Common myeloid progenitor, CD34-positive (primary cell): Measurements from ENCODE around the gene PTRH1.
A peak's percentile ranks its signal among the peaks of the same experiment; 100 is the strongest.

ENCODE experiments used
- CTCF ChIA-PET: fragments of 350-600 bp; sonication (Branson Sonifier 250); formaldehyde crosslinking; loops from one replicate; lab custom pipeline; 2021; ENCODE audit warnings: antibody characterized with exemption; lab: Charles Lee
- POLR2A ChIA-PET: fragments of 350-600 bp; sonication (Branson Sonifier 250); formaldehyde crosslinking; loops from one replicate; lab custom pipeline; 2021; ENCODE audit warnings: antibody characterized with exemption; lab: Charles Lee
- DNase-seq, 3 donors: peaks; one replicate each; pipeline versions ENCODE4 v3.0.0 to v3.0.0-alpha.2; 2013
- H3K27ac ChIP-seq, 2 experiments: 1 replicate in 1 of 2; 2 replicates in 1 of 2; pipeline ENCODE4 v1.7.0; 2013; ENCODE audit warnings: inconsistent platforms in 2 of 2, low read length in 2 of 2, mild to moderate bottlenecking in 2 of 2, low read depth in 1 of 2, moderate library complexity in 1 of 2; ENCODE audit not compliant: severe bottlenecking in 2 of 2, insufficient read depth in 1 of 2, poor library complexity in 1 of 2
- H3K27me3 ChIP-seq, 5 experiments: replicated peaks in 2 of 5; 1 replicate in 3 of 5; 2 replicates in 2 of 5; pipeline versions ENCODE4 v1.6.1 to v1.7.0; 2013; ENCODE audit warnings: low read length in 4 of 5, mild to moderate bottlenecking in 2 of 5, moderate library complexity in 2 of 5, inconsistent platforms in 1 of 5; ENCODE audit not compliant: insufficient read depth in 5 of 5, control insufficient read depth in 4 of 5
- H3K36me3 ChIP-seq, 4 experiments: 1 replicate in 2 of 4; 2 replicates in 2 of 4; pipeline versions ENCODE4 v1.6.1 to v1.7.0; 2013; ENCODE audit warnings: low read length in 3 of 4, control low read depth in 1 of 4, mild to moderate bottlenecking in 1 of 4; ENCODE audit not compliant: control insufficient read depth in 4 of 4, insufficient read depth in 4 of 4
- H3K4me1 ChIP-seq, 4 experiments: 1 replicate in 3 of 4; 2 replicates in 1 of 4; pipeline versions ENCODE4 v1.6.1 to v1.7.1; 2013; ENCODE audit warnings: low read length in 3 of 4, mild to moderate bottlenecking in 3 of 4, control low read depth in 1 of 4, inconsistent platforms in 1 of 4, moderate library complexity in 1 of 4; ENCODE audit not compliant: control insufficient read depth in 4 of 4, insufficient read depth in 4 of 4; ENCODE audit errors: control extremely low read depth in 1 of 4
- H3K4me3 ChIP-seq, 7 experiments: 1 replicate in 4 of 7; 2 replicates in 3 of 7; pipeline versions ENCODE4 v1.5.1 to v1.7.0; 2013; ENCODE audit warnings: mild to moderate bottlenecking in 7 of 7, low read length in 6 of 7, moderate library complexity in 6 of 7, inconsistent platforms in 2 of 7, low read depth in 2 of 7, control low read depth in 1 of 7; ENCODE audit not compliant: insufficient read depth in 4 of 7, control insufficient read depth in 1 of 7; ENCODE audit errors: extremely low read depth in 1 of 7
- H3K9me3 ChIP-seq, 5 experiments: 1 replicate in 4 of 5; 2 replicates in 1 of 5; pipeline versions ENCODE4 v1.6.1 to v1.7.1; 2013; ENCODE audit warnings: low read length in 4 of 5, mild to moderate bottlenecking in 2 of 5, inconsistent platforms in 1 of 5, low read depth in 1 of 5, moderate library complexity in 1 of 5; ENCODE audit not compliant: control insufficient read depth in 4 of 5, insufficient read depth in 2 of 5; ENCODE audit errors: control extremely low read depth in 1 of 5
- WGBS: methylation state at CpG from one replicate; pipeline ENCODE4 v1.1.5; 2013; ENCODE audit not compliant: insufficient coverage; 5-methylcytosine and 5-hydroxymethylcytosine counted together

The PTRH1 gene

GRCh38 chr9:127689329-127690000 is 26.0 kb downstream of the PTRH1 start:
- ChIA-PET CTCF (interaction anchor here (1.0 to 1.4 kb wide), 2 partner anchors 10 to 22 kb away, joined by 3 read pairs; no protein-coding TSS in a partner anchor), POLR2A (no interaction called here)
- no peak overlapping the region for H3K4me3 ChIP-seq
- no peak overlapping the region for H3K27ac ChIP-seq
- WGBS = 90% methylated on average over 11 of the region's 13 CpGs
- peaks cover 0 to 6% (median 0%) of the 10 kb centered on the region in 4 experiments for H3K36me3 ChIP-seq
- H3K27me3 ChIP-seq = no peaks in the 10 kb centered on the region
- peak in 1 of 3 donors; percentile 13 for DNase-seq
- H3K9me3 ChIP-seq = no peaks in the 10 kb centered on the region
- no peaks in the 10 kb centered on the region for H3K4me1 ChIP-seq

DNA sequence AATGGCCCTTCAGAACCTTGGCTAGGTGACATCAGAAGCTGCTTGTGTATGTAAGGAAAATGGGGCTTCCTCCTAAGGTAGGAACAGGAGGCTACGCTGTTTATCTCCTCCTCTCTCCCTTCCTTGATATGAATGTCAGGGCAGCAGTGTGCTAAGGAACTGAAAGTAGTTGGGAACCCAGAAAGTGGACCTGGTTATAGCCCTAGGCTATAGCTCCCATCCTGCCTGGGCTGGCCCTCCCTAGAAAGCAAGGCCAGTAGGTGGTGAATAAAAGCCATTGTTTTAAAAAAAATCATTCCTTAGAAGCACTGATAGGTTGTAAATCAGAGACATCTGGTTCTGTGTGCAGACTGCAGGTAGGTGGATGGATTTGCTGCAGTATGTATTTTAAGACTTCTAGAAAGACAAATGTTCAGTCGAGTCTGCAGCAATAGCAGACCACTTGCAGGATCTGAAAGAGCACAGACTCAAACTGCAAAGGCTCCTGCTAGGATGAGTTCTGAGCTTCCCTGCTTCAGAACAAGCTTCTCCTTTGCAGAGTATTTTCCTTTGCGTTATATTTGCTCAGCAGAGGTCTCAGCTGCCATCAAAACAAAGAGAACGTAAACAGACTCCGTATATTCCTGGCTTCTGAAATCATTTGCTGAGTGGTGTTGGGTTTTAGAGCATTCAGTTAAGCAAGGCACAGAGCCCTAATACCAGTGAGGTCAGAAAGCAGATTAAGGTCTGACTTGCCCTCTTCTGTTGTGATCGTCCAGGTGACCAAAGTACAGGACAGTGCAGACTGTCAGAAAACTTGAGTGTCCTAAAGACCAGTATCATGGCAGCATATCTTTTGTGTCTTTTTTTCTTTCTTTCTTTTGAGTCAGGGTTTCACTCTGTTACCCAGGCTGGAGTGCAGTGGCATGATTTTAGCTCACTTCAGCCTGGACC is 28.7 kb downstream of the PTRH1 start:
- Histone ChIP-seq H3K4me1 (no peaks in the 10 kb centered on the region), H3K27me3 (no peaks in the 10 kb centered on the region), H3K9me3 (no peaks in the 10 kb centered on the region), H3K4me3 (no peak overlapping the region), H3K27ac (no peak overlapping the region), H3K36me3 (peaks cover 0 to 12% (median 0%) of the 10 kb centered on the region in 4 experiments)
- ChIA-PET CTCF (interaction anchor here (0.9 to 1.0 kb wide), 2 partner anchors 33 to 234 kb away, joined by 3 read pairs; no protein-coding TSS in a partner anchor), POLR2A (no interaction called here)
- no peak for DNase-seq
- 93% methylated on average over 6 of the region's 6 CpGs for WGBS

DNA sequence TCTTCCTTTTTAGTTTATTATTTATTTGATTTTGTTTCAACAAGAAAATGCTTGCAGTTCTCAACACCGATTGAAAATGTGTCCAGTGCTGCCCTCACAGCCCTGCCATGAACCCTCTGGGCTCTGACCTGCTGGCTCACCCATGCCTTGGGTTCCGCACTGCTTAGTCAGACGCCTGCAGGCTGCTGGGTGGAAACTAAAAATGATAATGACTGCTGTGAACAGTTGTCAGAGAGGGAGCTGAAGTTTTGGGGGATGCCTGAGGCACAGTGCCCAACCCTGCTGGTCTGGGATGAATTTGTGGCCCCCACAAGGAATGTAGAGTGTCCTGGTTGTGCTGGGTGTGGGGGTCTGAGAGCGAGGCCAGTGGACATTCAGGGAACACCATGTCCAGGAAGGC is 30.9 kb downstream of the PTRH1 start:
- H3K36me3 ChIP-seq = peaks cover 0 to 9% (median 4%) of the 10 kb centered on the region in 4 experiments
- WGBS = 100% methylated on average over 4 of the region's 4 CpGs
- no peaks in the 10 kb centered on the region for H3K27me3 ChIP-seq
- no peak for DNase-seq
- no peaks in the 10 kb centered on the region for H3K4me1 ChIP-seq
- ChIA-PET CTCF (interaction anchor here (1.2 kb wide), 1 partner anchor 58 kb away, joined by 3 read pairs; no protein-coding TSS in a partner anchor), POLR2A (no interaction called here)
- H3K27ac ChIP-seq = no peak overlapping the region
- H3K4me3 ChIP-seq = no peak overlapping the region
- no peaks in the 10 kb centered on the region for H3K9me3 ChIP-seq

DNA sequence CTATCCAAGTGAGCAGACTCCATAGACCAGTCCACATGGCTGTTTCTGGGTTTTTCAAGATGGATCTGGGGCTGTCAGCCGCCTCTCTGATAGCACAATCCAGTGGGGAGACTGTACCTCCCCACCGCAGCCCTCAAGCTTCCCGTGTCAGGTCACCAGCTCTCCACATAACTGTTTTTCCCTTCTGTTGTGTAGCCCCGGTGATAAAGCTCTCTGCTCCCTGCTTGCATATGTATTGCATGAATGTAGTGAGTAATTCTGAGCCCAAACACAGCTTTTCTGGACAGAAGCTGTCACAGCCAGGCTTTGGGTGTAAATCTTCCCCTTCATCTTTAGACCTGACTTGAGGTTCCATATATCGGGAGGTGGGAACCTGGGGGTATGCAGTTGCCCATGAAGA is 31.7 kb downstream of the PTRH1 start:
- WGBS = 98% methylated on average over 5 of the region's 5 CpGs
- Histone ChIP-seq H3K36me3 (peaks cover 0 to 12% (median 4%) of the 10 kb centered on the region in 4 experiments), H3K4me3 (no peak overlapping the region), H3K27ac (no peak overlapping the region), H3K27me3 (no peaks in the 10 kb centered on the region), H3K4me1 (no peaks in the 10 kb centered on the region), H3K9me3 (no peaks in the 10 kb centered on the region)
- no peak for DNase-seq
- ChIA-PET POLR2A (no interaction called here), CTCF (no interaction called here)

DNA sequence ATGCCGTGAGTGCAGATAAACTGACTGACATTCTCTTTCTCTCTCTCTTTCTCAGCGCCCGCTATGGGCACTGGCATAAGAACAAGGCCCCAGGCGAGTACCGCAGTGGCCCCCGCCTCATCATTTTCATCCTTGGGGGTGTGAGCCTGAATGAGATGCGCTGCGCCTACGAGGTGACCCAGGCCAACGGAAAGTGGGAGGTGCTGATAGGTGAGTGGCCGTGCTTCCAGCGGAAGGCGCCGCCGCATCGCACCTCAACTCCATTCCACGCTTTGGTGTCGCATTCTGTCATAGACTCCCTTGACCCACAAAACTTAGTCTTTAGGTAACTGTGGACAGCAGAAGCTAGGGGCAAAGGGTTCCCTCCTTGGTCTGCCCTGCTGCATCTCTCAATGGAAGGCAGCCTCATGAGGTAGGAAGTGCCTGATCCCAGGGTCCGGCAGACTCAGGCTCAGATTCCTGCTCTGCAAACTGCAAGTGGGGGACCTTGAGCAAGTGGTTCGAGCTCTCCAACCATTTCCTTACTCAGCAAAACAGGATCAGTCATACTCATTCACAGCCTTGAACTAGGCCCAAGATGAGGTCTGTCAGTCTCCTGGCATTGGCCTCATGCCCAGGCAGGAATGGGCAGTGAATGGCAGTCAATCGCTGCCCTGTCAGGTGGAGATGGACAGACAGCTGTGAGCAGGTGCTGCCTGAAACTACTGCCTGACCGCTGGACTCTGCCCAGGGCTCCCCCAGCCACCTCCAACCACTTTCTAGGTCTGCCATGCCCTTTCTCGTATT is 32.9 kb downstream of the PTRH1 start:
- Histone ChIP-seq H3K27ac (no peak overlapping the region), H3K27me3 (no peaks in the 10 kb centered on the region), H3K4me3 (no peak overlapping the region), H3K36me3 (peaks cover 0 to 16% (median 4%) of the 10 kb centered on the region in 4 experiments), H3K4me1 (no peaks in the 10 kb centered on the region), H3K9me3 (no peaks in the 10 kb centered on the region)
- DNase-seq = no peak
- ChIA-PET CTCF (no interaction called here), POLR2A (no interaction called here)
- 94% methylated on average over 16 of the region's 23 CpGs for WGBS

- whole genome bisulfite sequencing = 93% methylated on average over 7 of the region's 9 CpGs
- Histone ChIP-seq H3K27ac (no peak overlapping the region), H3K27me3 (peaks cover 0 to 3% (median 0%) of the 10 kb centered on the region in 5 experiments), H3K9me3 (no peaks in the 10 kb centered on the region), H3K4me1 (no peaks in the 10 kb centered on the region), H3K4me3 (no peak overlapping the region), H3K36me3 (peaks cover 0 to 13% (median 4%) of the 10 kb centered on the region in 4 experiments)
- DNase-seq = no peak
- CTCF ChIA-PET = interaction anchor here (1.3 to 2.1 kb wide), 2 partner anchors 16 to 152 kb away, joined by 3 to 8 read pairs; no protein-coding TSS in a partner anchor
- POLR2A ChIA-PET = no interaction called here
Observed at GRCh38 chr9:127680846-127681245, 34.6 kb downstream of the PTRH1 start.
